HG03442 (cell line): Measurements from ENCODE around the gene IQSEC1.

Experiments used
- ATAC-seq: cut with Tn5 transposase; IDR thresholded peaks from one replicate; pipeline ENCODE4 v1.9.1; 2021; ENCODE audit warnings: mild to moderate bottlenecking, moderate library complexity; ENCODE audit not compliant: unreplicated experiment

IQSEC1 gene

GRCh38 chr3:13018561-13019242 lies 54.5 kb downstream of the IQSEC1 start:
- no peak for ATAC-seq

GRCh38 chr3:13018043-13018451 lies 55.2 kb downstream of the IQSEC1 start:
- ATAC-seq: no peak

- ATAC-seq: no peak
These were observed 55.7 kb downstream of the IQSEC1 start for GRCh38 chr3:13017361-13018042.

- ATAC-seq: no peak
These were observed 56.4 kb downstream of the IQSEC1 start for GRCh38 chr3:13016721-13017255.

- peak; percentile 21 for ATAC-seq
These were observed 57.0 kb downstream of the IQSEC1 start for GRCh38 chr3:13016083-13016720.

GRCh38 chr3:13015286-13016082 lies 57.7 kb downstream of the IQSEC1 start:
- ATAC-seq: peak; percentile 16

GRCh38 chr3:13014755-13015285 lies 58.4 kb downstream of the IQSEC1 start:
- ATAC-seq: no peak

- ATAC-seq: no peak
These were observed 59.1 kb downstream of the IQSEC1 start for GRCh38 chr3:13013994-13014754.

- no peak for ATAC-seq
These were observed 59.7 kb downstream of the IQSEC1 start for GRCh38 chr3:13013566-13013965.

- ATAC-seq: no peak
These were observed 60.1 kb downstream of the IQSEC1 start for GRCh38 chr3:13013151-13013561.

GRCh38 chr3:13012221-13012691 lies 61.0 kb downstream of the IQSEC1 start:
- peak; percentile 33 for ATAC-seq

- ATAC-seq: peak; percentile 45
These were observed 61.5 kb downstream of the IQSEC1 start for GRCh38 chr3:13011573-13012220.

- ATAC-seq: no peak
These were observed 62.3 kb downstream of the IQSEC1 start for GRCh38 chr3:13010780-13011572.

- no peak for ATAC-seq
These were observed 63.3 kb downstream of the IQSEC1 start for GRCh38 chr3:13009946-13010315.

GRCh38 chr3:13009132-13009945 lies 63.9 kb downstream of the IQSEC1 start:
- no peak for ATAC-seq

- ATAC-seq: no peak
These were observed 64.9 kb downstream of the IQSEC1 start for GRCh38 chr3:13008155-13008995.
